ENCODE data around the gene PDE8A.

PDE8A gene

GRCh38 chr15:85033148-85033547, 51.5 kb downstream of the PDE8A start:
- no peaks in the 10 kb centered on the region for H3K9me3 ChIP-seq (ENCODE audit: control insufficient read depth, insufficient read depth, low read depth, low read length)
- no peak overlapping the region for H3K4me3 ChIP-seq (ENCODE audit: low read depth, low read length)
- CTCF ChIA-PET: interaction anchor here (2.8 kb wide), 1 partner anchor 13 kb away, joined by 8 read pairs; no protein-coding TSS in a partner anchor
- POLR2A ChIA-PET: no interaction called here
- no peaks in the 10 kb centered on the region for H3K36me3 ChIP-seq (ENCODE audit: control insufficient read depth in 2 of 2, insufficient read depth in 1 of 2, low read length in 2 of 2)
- TF ChIP-seq ZFP41 (tag by site-specific recombination; IDR thresholded peaks at IDR 0.05; ENCODE audit: borderline replicate concordance) (no peak), ZNF16 (tag by site-specific recombination; IDR thresholded peaks at IDR 0.05; ENCODE audit: low read depth) (no peak), ZNF280C (tag by site-specific recombination; IDR thresholded peaks at IDR 0.05) (no peak), ZNF324 (tag by site-specific recombination; IDR thresholded peaks at IDR 0.05) (no peak), ZNF423 (tag by site-specific recombination; IDR thresholded peaks at IDR 0.05) (no peak), ZNF837 (tag by site-specific recombination; IDR thresholded peaks at IDR 0.05) (no peak), ZNF548 (tag by site-specific recombination; IDR thresholded peaks at IDR 0.05) (no peak), ZNF214 (tag by site-specific recombination; IDR thresholded peaks at IDR 0.05; ENCODE audit: borderline replicate concordance) (no peak), ZSCAN16 (tag by site-specific recombination; IDR thresholded peaks at IDR 0.05) (no peak), MZF1 (tag by site-specific recombination; IDR thresholded peaks at IDR 0.05; ENCODE audit: borderline replicate concordance) (no peak), ZBTB21 (tag by site-specific recombination; IDR thresholded peaks at IDR 0.05) (no peak), ZNF776 (tag by site-specific recombination; IDR thresholded peaks at IDR 0.05; ENCODE audit: borderline replicate concordance) (no peak), PRDM4 (tag by site-specific recombination; IDR thresholded peaks at IDR 0.05) (no peak), ZNF18 (tag by site-specific recombination; IDR thresholded peaks at IDR 0.05) (no peak)
- peaks cover 22% of the 10 kb centered on the region for H3K4me1 ChIP-seq (ENCODE audit: control insufficient read depth, insufficient read depth, low read length)
- H3K27ac ChIP-seq (ENCODE audit: extremely low read depth, low read depth, low read length): no peak overlapping the region

GRCh38 chr15:85034276-85034675, 52.6 kb downstream of the PDE8A start:
- Histone ChIP-seq H3K4me3 (ENCODE audit: low read depth, low read length) (no peak overlapping the region), H3K4me1 (ENCODE audit: control insufficient read depth, insufficient read depth, low read length) (peaks cover 22% of the 10 kb centered on the region), H3K27ac (ENCODE audit: extremely low read depth, low read depth, low read length) (no peak overlapping the region), H3K36me3 (ENCODE audit: control insufficient read depth in 2 of 2, insufficient read depth in 1 of 2, low read length in 2 of 2) (no peaks in the 10 kb centered on the region), H3K9me3 (ENCODE audit: control insufficient read depth, insufficient read depth, low read depth, low read length) (no peaks in the 10 kb centered on the region)
- TF ChIP-seq ZNF112 (tag by site-specific recombination; IDR thresholded peaks at IDR 0.05): no peak
- ChIA-PET POLR2A (interaction anchor here (0.6 kb wide), 1 partner anchor 75 kb away, joined by 3 read pairs; no protein-coding TSS in a partner anchor), CTCF (interaction anchor here (1.5 kb wide), 1 partner anchor 10 kb away, joined by 8 read pairs; no protein-coding TSS in a partner anchor)

GRCh38 chr15:85035980-85036379, 54.3 kb downstream of the PDE8A start:
- H3K36me3 ChIP-seq (ENCODE audit: control insufficient read depth in 2 of 2, insufficient read depth in 1 of 2, low read length in 2 of 2): no peaks in the 10 kb centered on the region; a peak in 1 of 3 replicates
- CTCF ChIA-PET: interaction anchor here (1.1 kb wide), 1 partner anchor 8 kb away, joined by 10 read pairs; no protein-coding TSS in a partner anchor
- TF ChIP-seq ZNF324 (tag by site-specific recombination; IDR thresholded peaks at IDR 0.05): no peak
- no peak for TF ChIP-seq KLF9 (tag by site-specific recombination; IDR thresholded peaks at IDR 0.05; ENCODE audit: low read depth)
- TF ChIP-seq ZNF621 (tag by site-specific recombination; IDR thresholded peaks at IDR 0.05): no peak
- no peak for TF ChIP-seq GFI1B (tag by site-specific recombination; IDR thresholded peaks at IDR 0.05)
- TF ChIP-seq ZNF354C (tag by site-specific recombination; IDR thresholded peaks at IDR 0.05; ENCODE audit: borderline replicate concordance, low read depth): no peak
- TF ChIP-seq ZNF223 (tag by site-specific recombination; IDR thresholded peaks at IDR 0.05): no peak
- no peak for TF ChIP-seq ZNF155 (tag by site-specific recombination; IDR thresholded peaks at IDR 0.05)
- no peak for TF ChIP-seq ZXDB (tag by site-specific recombination; IDR thresholded peaks at IDR 0.05)
- no peak for TF ChIP-seq ZSCAN5A (tag by site-specific recombination; IDR thresholded peaks at IDR 0.05)
- no peak for TF ChIP-seq ZNF10 (tag by site-specific recombination; IDR thresholded peaks at IDR 0.05)
- no peak for TF ChIP-seq HOXD13 (CRISPR knock-in tag; IDR thresholded peaks at IDR 0.05; ENCODE audit: borderline replicate concordance)
- H3K4me1 ChIP-seq (ENCODE audit: control insufficient read depth, insufficient read depth, low read length): peaks cover 20% of the 10 kb centered on the region
- no peak overlapping the region for H3K27ac ChIP-seq (ENCODE audit: extremely low read depth, low read depth, low read length)
- H3K9me3 ChIP-seq (ENCODE audit: control insufficient read depth, insufficient read depth, low read depth, low read length): no peaks in the 10 kb centered on the region
- POLR2A ChIA-PET: no interaction called here
- no peak overlapping the region for H3K4me3 ChIP-seq (ENCODE audit: low read depth, low read length)
